Stimulated activated CD4-positive, alpha-beta T cell treated with anti-CD3 and anti-CD28 coated beads, Interleukin-12 subunit alpha, Interleukin-12 subunit beta, amount 100 ng/mL, for 24 hours (primary cell): ENCODE results near the gene INPP5A.
"Not testable (repeated sequence)": the region's sequence is repeated elsewhere in the genome, so short reads cannot be mapped to it uniquely, and the experiment has no call there.

Experiments
- DNase-seq, 2 experiments: peaks; one replicate each; pipeline ENCODE4 v3.0.0-alpha.2; 2020; ENCODE audit warnings: low read depth in 2 of 2

Gene INPP5A

DNA sequence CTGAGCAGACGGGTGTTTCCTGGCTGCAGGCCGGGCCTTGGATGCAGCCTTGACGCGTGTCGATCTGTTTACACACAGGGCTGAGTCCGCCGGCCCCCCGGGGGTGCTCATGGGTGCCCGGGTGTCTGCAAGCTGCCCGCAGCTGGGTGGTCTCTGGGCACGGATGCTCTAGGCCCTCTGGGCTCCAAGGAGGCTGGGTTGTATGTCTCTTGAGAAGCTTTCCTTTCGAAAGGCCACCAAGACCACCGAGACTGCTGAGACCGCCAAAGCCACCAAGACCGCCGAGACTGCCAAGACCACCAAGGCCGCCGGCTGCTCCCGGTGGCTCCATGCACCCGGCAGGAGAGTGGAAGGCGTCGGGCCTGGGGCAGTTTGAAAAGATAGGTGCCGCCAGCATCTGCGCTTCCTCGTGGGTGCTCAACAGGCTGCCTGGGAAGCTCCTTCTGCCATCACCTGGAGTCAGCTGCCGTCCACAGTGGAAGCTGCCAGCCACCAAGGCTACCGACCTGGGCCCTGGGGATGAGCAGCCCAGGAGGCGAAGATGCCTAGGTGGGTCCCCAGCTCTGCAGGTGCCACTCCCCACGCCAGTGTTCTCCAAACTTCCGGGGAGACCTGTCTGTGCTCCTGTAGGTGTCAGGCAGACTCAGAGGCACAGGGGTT, 121.1 kb downstream of the INPP5A start:
- DNase-seq = no peak

- no peak for DNase-seq
These were observed 121.9 kb downstream of the INPP5A start for GRCh38 chr10:132659206-132660091.

DNA sequence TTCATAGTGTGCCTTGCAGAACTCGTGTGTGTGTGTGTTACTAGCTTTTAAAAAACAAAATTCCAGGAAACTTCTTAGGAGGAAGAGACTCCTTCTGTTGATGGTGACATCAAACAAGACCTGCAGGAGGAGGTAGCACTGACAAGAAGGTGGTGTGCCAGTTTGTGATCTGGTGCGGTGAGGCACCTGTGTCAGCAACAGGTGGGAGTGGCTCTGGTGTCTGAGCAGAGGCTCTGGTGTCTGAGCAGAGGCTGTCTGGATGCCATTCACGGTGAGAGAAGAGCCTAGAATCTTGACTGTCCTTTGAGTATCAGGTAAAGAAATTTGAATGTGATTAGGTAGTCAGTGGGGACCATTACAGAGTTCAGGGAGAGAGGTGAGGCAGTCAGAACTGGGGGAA, 122.8 kb downstream of the INPP5A start:
- no peak for DNase-seq

- DNase-seq = no peak
These were observed 124.8 kb downstream of the INPP5A start for GRCh38 chr10:132662186-132662920.

DNA sequence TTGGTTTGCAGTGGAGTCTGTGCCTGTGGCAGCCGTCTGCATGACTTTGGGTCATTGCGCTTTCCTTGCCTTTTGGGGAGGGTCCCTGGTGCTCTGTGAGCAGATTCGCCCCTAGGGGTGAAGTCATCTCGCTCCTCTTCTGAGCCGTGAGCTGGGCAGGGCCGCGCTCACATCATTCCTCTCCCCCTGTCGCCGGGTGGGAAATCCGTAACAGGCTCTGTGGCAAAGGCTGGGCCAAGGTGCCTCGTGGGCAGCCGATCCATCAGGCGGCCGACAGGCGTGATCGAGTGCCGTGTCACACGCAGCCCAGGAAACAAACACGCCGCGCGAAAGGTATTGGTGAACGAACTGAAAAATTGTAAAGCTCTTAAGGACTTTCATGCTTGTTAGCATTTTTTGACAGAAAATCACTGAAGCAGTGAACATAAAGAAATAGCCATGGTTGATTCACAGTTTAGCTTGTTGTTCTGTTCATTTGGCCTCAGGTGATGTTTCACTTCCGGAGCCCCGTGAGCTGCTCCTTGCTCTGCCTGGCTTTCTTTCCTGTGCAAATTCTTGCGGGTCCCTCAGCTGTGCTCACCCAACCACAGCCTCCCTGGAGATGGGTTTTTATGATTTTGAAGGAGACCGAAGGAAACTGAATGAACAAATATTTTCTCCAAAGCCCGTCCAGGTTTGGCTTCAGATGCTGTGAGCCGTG, 126.2 kb downstream of the INPP5A start:
- no peak for DNase-seq

DNA sequence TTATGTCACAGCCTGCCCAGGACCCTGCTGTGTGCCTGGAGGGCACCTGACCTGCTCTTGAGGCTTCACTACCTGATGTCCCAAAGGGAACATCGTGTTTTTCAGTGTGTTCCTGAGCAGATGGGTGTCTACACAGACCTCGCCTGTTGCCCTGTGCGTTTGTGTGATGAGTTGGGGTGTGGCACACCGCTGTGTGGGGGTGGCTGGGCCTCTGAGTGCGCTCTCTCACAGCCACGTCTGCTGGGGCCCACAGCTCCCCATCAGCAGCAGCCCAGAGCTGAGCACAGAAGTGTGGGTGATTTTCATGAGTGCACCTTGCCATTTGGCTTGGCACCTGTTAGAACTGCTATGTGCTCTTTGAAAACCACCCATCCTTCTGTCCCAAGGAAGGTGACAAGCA, 126.8 kb downstream of the INPP5A start:
- DNase-seq = no peak

GRCh38 chr10:132664883-132665282, 127.3 kb downstream of the INPP5A start:
- DNase-seq = no peak

GRCh38 chr10:132665946-132666704, 128.5 kb downstream of the INPP5A start:
- DNase-seq = no peak

DNA sequence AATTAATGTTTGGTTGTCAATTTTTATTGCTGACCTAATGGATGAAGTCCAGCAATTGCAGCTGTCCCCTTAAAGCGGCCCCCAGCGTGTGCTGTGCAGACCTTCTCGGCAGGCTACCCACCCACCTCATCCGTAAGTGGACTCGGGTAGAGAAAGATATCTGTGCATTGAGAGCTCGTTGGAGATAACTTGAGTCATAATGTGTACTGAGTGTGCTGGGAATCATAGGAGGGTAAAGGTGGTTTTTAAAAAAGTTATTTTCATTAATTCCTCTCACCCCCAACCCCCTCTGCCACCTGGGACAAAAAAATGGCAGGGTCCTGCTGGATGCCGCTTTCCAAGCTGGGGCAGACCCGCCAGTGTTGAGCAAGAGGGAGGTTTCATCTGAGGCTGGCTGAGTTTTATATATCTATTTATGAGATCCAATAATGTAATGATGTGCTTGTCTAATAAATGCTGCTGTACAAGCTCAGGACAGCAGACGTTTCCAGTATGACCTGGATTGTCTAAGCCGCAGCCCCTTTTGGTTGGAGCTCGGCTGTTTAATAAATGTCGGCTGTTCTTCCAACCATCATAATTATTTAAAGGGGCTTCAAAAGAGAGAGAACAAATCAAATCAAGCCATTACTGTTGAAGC, 129.2 kb downstream of the INPP5A start:
- no peak for DNase-seq

GRCh38 chr10:132667342-132668047, 129.9 kb downstream of the INPP5A start:
- DNase-seq = no peak

DNA sequence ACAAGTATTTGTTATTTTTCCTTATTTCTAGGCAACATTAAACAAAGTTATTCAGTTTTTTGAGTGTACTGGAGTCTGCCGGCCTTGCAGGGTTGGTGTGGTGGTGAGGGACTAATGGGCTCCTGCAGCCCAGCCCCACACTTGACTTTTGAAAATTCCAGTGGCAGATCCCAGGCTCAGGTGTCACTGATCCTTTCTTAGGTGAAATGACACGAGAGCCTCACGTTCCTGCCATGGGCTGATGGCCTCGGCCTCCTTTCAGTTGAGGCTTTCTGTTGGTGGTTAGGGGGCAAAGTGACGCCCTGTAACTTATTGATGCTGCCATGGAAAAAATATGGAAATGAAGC, 130.4 kb downstream of the INPP5A start:
- no peak for DNase-seq

DNA sequence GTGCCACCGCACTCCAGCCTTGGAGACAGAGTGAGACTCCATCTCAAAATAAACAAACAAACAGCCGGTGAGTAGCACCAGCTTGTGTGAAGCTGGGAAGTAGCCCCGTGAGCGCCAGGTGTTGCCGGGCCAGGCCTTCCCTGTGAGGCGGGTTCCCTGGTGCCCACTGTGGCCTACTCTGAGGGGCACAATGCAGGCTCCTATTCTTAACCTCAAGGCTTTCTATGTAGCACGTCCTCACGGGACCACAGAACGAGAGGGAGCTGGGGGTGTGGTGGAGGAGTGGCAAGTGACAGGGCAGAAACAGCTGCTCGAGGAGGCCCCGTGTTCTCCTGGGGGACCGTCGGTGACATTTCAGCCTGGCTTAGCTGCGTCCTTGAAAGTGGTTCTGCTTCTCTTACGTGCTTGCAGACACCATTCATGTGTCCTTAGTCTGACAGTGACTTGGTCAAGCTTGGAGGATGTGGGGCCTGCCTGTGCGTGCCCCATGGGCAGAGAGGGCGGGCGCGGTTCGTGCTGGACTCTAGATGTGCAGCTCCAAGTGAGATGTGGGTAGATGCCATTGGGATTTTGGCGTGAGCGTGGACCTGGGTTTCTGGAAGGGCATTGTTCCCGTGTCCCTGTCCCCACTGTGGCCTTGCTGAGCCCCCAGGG, 131.7 kb downstream of the INPP5A start:
- no peak for DNase-seq

DNA sequence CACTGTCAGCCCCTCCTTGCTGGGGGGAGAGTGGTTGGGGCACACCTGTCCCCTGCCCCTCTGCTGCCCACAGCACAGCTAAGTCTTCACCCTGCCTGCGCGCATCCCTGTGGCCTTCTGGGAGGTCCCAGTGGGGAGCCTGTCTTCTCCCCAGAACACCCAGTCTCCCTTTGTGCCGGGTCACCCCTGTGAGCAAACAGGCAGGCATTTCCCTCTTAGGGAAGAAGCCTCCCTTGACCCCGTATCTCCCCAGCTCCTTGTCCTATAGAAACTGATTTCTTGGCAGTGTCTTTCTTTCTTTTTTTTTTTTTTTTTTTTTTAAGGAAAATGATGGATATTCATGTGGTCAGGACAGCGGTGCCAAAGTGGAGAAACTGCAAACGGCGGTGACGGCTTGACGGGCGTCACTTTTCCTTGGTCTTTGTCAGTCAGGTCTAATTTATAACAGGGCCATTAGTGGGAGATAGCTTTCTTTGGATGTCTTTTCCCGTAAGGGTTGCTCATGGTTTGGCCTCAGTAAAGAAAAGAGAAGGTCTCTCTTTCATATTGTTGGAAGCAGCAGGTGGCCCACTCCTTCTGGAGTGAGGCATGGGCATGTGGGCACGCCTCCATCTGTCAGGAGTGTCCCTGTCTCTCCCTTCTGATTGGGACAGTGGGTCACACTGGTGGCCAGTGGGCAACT, 133.1 kb downstream of the INPP5A start:
- no peak for DNase-seq

DNA sequence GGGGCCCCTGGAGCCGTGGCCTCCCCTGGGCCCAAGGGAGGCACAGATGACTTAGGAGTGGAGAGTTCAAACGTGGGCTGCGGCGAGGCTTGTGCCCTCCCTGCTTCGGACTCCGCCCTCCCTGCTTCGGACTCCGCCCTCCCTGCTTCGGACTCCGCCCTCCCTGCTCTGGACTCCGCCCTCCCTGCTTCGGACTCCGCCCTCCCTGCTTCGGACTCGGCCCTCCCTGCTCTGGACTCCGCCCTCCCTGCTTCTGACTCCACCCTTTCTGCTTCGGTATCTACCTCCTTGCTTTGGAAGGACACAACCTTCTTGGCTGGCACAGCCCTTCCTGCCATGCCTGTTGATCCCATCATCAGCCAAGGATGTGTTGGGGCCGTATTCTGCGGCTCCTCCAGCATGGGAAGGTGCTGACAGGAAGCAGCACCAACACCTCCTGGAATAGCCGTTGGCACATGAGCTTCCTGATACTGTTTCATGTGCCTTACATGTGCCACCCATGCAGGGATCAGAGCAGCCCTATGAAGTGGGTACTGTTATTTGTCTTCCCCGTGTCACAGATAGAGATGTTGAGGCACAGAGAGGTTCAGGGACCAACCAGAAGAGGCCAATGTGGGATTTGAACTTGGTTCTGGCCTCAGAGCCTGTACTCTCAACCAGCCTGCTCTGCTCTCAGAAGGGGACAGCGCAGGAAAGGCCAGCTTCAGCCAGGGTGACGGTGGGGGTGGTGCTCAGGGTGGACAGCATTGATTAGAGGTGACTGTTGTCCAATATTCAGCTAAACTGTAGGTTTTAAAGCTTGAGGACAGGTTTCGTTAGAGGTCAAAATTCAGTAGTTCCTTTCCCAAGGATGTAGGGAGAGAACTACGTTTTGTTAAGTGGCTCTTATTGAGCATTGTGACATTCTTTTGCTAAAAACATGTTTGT, 133.9 kb downstream of the INPP5A start:
- no peak for DNase-seq

GRCh38 chr10:132673746-132674145, 136.2 kb downstream of the INPP5A start:
- not testable (repeated sequence) for DNase-seq

DNA sequence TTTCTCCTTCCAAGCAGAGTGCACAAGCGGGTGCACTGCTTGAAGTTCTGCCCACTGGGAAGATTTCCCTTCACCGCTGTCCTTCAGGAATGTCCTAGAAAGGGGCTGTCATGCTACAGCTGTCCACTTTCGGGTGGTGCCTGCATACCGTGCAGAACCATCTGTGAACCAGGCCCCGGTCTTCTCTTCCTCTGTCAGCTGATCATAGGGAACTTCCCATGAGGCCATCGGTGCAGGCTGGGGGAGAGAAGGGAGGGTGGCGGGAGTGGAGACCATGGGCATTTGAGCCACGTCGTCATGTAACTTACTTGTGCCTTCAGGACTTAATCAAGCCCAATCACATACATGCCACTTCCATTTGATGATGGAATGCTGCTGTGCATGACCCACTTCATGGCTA, 136.7 kb downstream of the INPP5A start:
- DNase-seq = no peak

GRCh38 chr10:132675031-132675740, 137.6 kb downstream of the INPP5A start:
- DNase-seq = no peak
